Measurements from ENCODE around the gene UGT2B10.

The UGT2B10 gene

DNA sequence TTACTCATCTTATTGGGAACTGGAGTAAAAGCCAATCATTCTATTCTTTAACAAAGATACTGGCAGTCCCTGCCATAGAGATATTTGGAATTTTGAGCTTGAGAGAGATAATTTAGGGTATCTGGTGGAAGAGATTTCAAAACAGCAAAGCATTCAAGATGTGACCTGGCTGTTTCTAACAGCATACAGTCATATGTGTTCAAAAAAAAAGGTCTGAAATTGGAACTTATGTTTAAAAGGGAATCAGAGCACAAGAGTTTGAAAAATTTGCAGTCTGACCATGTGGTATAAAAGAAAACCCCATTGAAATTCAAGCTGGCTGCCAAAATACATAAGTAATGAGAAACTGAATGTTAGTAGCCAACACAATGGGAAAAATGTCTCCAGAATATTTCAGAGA lies 42.2 kb downstream of the UGT2B10 start:
- no peaks in the 10 kb centered on the region for H3K4me1 Mint-ChIP-seq (ENCODE audit: low read depth)
- no peaks in the 10 kb centered on the region for H3K9me3 Mint-ChIP-seq
- no peaks in the 10 kb centered on the region for H3K27me3 Mint-ChIP-seq (ENCODE audit: low read depth)
- H3K27ac Mint-ChIP-seq, result no peak overlapping the region
- H3K36me3 Mint-ChIP-seq (ENCODE audit: low read depth), result no peaks in the 10 kb centered on the region
- H3K4me3 Mint-ChIP-seq, result no peak overlapping the region

- H3K27ac Mint-ChIP-seq, result no peak overlapping the region
- no peaks in the 10 kb centered on the region for H3K36me3 Mint-ChIP-seq (ENCODE audit: low read depth)
- no peaks in the 10 kb centered on the region for H3K4me1 Mint-ChIP-seq (ENCODE audit: low read depth)
- no peak overlapping the region for H3K4me3 Mint-ChIP-seq
- H3K27me3 Mint-ChIP-seq (ENCODE audit: low read depth), result no peaks in the 10 kb centered on the region
- no peaks in the 10 kb centered on the region for H3K9me3 Mint-ChIP-seq
Measured at GRCh38 chr4:68859655-68860054, 43.9 kb downstream of the UGT2B10 start.

- Mint-ChIP-seq H3K27me3 (ENCODE audit: low read depth) (no peaks in the 10 kb centered on the region), H3K4me3 (no peak overlapping the region), H3K36me3 (ENCODE audit: low read depth) (no peaks in the 10 kb centered on the region), H3K4me1 (ENCODE audit: low read depth) (no peaks in the 10 kb centered on the region), H3K9me3 (no peaks in the 10 kb centered on the region), H3K27ac (no peak overlapping the region)
Measured at GRCh38 chr4:68861057-68861456, 45.3 kb downstream of the UGT2B10 start.

DNA sequence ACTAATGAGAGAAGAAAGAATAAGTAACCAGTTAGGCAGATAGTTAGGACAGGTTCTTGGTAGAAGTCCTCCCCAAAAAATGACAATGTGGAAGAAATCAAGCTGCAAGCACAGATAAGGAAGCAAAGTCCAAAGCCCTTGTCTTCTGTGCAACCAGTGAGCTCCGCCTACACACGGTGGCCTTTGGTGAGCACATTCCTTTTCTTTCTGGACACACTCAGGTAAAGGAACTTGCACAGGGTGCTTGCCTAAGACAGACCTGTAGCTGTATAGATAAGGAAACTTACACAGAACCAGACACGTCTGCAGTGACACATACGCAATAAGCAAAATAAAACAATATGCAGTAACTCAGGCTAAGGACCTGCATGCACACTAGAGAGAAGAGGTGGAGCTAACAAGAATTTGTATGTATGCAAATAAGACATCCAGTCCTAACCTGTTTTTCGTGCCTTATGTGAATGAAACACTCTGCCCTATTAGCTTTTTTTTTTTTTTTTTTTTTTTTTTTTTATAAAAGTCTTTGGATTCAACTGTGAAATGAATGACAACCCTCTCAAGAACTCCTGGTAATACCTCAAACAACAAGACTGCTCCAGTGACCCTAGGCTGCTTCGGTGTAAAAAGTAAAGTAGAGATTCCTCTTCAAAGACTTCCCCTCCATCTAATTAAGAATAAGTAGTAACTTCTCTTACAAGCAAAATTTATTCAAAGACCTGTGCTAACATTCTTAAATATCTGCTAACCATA lies 48.8 kb downstream of the UGT2B10 start:
- no peaks in the 10 kb centered on the region for H3K36me3 Mint-ChIP-seq (ENCODE audit: low read depth)
- H3K27ac Mint-ChIP-seq, result no peak overlapping the region
- no peaks in the 10 kb centered on the region for H3K9me3 Mint-ChIP-seq
- no peaks in the 10 kb centered on the region for H3K27me3 Mint-ChIP-seq (ENCODE audit: low read depth)
- H3K4me3 Mint-ChIP-seq, result no peak overlapping the region
- no peaks in the 10 kb centered on the region for H3K4me1 Mint-ChIP-seq (ENCODE audit: low read depth)

- Mint-ChIP-seq H3K4me1 (ENCODE audit: low read depth) (no peaks in the 10 kb centered on the region), H3K4me3 (no peak overlapping the region), H3K36me3 (ENCODE audit: low read depth) (no peaks in the 10 kb centered on the region), H3K9me3 (no peaks in the 10 kb centered on the region), H3K27ac (no peak overlapping the region), H3K27me3 (ENCODE audit: low read depth) (no peaks in the 10 kb centered on the region)
Measured at GRCh38 chr4:68865188-68865638, 49.4 kb downstream of the UGT2B10 start.

GRCh38 chr4:68865760-68866159 lies 50.0 kb downstream of the UGT2B10 start:
- Mint-ChIP-seq H3K27me3 (ENCODE audit: low read depth) (no peaks in the 10 kb centered on the region), H3K4me3 (no peak overlapping the region), H3K27ac (no peak overlapping the region), H3K36me3 (ENCODE audit: low read depth) (no peaks in the 10 kb centered on the region), H3K4me1 (ENCODE audit: low read depth) (no peaks in the 10 kb centered on the region), H3K9me3 (no peaks in the 10 kb centered on the region)

DNA sequence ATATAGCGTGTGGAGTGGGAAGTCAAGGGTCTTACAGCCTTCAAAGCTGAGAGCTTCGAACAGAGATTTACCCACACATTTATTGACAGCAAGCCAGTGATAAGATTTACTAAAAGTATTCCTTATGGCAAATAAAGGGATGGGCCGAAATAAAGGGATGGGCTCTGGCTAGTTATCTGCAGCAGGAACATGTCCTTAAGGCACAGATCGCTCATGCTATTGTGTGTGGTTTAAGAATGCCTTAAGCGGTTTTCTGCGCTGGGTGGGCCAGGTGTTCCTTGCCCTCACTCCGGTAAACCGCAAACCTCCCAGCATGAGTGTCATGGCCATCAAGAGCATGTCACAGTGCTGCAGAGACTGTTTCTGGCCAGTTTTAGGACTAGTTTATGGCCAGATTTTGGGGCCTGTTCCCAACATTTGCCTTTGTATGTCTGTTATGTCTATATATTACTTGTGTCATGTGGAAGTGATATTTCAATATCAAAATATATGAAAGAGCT lies 53.5 kb downstream of the UGT2B10 start:
- H3K4me3 Mint-ChIP-seq, result no peak overlapping the region
- no peaks in the 10 kb centered on the region for H3K9me3 Mint-ChIP-seq
- no peaks in the 10 kb centered on the region for H3K4me1 Mint-ChIP-seq (ENCODE audit: low read depth)
- H3K27me3 Mint-ChIP-seq (ENCODE audit: low read depth), result no peaks in the 10 kb centered on the region
- H3K27ac Mint-ChIP-seq, result no peak overlapping the region
- no peaks in the 10 kb centered on the region for H3K36me3 Mint-ChIP-seq (ENCODE audit: low read depth)

DNA sequence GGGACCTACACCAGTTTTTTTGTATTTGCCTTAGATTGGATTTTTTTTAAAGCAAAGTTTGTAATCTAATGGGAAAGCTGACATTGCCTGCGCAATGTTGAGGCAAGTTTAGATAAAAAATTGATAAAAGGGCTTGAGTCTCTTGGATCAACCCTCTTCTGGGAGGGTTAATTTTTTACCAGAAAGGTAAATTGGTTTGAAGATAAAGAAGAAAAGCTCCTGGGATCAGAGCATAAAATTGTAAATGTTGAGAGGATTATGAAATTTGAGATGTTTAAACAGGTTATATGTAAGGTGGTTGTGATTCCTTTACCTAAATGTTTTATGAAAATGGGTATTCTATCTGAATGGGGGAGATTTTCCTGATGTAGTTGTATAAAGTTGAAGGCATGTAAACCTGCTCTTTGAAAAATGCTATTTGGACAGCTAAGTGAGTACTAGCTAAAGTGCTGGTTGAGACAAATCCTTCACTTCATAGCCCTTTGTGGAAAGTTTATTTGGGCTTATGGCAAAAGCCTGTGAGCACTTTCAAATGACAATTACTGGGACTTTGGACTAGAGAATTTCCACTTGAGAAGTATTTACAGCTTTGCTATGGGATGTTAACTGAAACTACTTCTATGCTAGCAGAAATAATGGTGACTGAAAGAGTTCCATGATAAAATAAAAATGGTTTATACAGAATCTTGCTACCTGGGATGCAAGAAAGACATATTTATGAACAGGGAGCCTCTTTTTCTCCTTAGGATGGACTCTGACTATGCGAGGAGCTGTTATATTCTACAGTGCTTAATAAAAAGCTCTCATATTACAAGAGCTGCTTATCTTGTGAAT lies 56.2 kb downstream of the UGT2B10 start:
- no peak overlapping the region for H3K4me3 Mint-ChIP-seq
- no peaks in the 10 kb centered on the region for H3K4me1 Mint-ChIP-seq (ENCODE audit: low read depth)
- no peaks in the 10 kb centered on the region for H3K27me3 Mint-ChIP-seq (ENCODE audit: low read depth)
- H3K9me3 Mint-ChIP-seq, result no peaks in the 10 kb centered on the region
- no peaks in the 10 kb centered on the region for H3K36me3 Mint-ChIP-seq (ENCODE audit: low read depth)
- no peak overlapping the region for H3K27ac Mint-ChIP-seq

GRCh38 chr4:68872643-68873502 lies 57.1 kb downstream of the UGT2B10 start:
- H3K27me3 Mint-ChIP-seq (ENCODE audit: low read depth), result no peaks in the 10 kb centered on the region
- H3K4me3 Mint-ChIP-seq, result no peak overlapping the region
- no peaks in the 10 kb centered on the region for H3K36me3 Mint-ChIP-seq (ENCODE audit: low read depth)
- H3K4me1 Mint-ChIP-seq (ENCODE audit: low read depth), result no peaks in the 10 kb centered on the region
- H3K27ac Mint-ChIP-seq, result no peak overlapping the region
- no peaks in the 10 kb centered on the region for H3K9me3 Mint-ChIP-seq

DNA sequence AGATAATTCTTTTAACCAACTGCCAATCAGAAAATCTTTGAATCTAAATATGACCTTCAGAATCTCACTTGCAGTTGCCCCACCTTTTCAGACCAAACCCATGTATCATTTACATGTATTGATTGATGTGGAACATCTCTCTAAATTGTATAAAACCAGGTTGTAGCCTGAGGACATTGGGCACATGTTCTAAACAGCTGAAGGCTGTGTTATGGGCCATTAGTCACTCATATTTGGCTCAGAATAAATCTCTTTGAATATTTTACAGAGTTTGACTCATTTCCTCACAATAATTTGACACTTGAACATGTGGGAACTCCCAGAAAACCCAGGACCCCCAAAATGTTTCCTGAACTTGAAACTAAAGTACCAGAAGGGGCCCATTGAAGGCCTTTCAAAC lies 58.7 kb downstream of the UGT2B10 start:
- no peaks in the 10 kb centered on the region for H3K4me1 Mint-ChIP-seq (ENCODE audit: low read depth)
- H3K27ac Mint-ChIP-seq, result no peak overlapping the region
- no peaks in the 10 kb centered on the region for H3K9me3 Mint-ChIP-seq
- H3K4me3 Mint-ChIP-seq, result no peak overlapping the region
- no peaks in the 10 kb centered on the region for H3K36me3 Mint-ChIP-seq (ENCODE audit: low read depth)
- H3K27me3 Mint-ChIP-seq (ENCODE audit: low read depth), result no peaks in the 10 kb centered on the region

DNA sequence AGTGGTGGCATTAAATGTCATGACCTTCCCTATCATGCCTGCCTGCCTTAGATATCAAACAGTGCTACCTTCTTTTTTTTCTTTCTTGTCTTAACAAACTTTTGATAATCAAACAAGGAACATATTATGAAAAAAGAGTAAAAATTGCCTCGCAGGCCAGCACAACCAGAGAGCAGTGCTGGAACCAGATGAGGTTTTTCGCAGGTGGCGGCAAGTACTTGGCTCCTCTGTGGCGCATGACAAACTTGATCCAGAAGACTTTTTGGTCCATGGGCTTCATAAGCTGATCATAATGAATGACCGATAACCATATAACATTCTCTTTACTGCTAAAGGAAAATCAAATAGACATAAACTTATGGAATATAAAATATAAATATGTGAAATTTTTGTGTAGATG lies 61.8 kb downstream of the UGT2B10 start:
- Mint-ChIP-seq H3K27ac (no peak overlapping the region), H3K4me1 (ENCODE audit: low read depth) (no peaks in the 10 kb centered on the region), H3K36me3 (ENCODE audit: low read depth) (no peaks in the 10 kb centered on the region), H3K9me3 (no peaks in the 10 kb centered on the region), H3K4me3 (no peak overlapping the region), H3K27me3 (ENCODE audit: low read depth) (no peaks in the 10 kb centered on the region)

GRCh38 chr4:68878048-68878447 lies 62.3 kb downstream of the UGT2B10 start:
- H3K36me3 Mint-ChIP-seq (ENCODE audit: low read depth), result no peaks in the 10 kb centered on the region
- no peaks in the 10 kb centered on the region for H3K4me1 Mint-ChIP-seq (ENCODE audit: low read depth)
- H3K4me3 Mint-ChIP-seq, result no peak overlapping the region
- no peaks in the 10 kb centered on the region for H3K27me3 Mint-ChIP-seq (ENCODE audit: low read depth)
- no peaks in the 10 kb centered on the region for H3K9me3 Mint-ChIP-seq
- no peak overlapping the region for H3K27ac Mint-ChIP-seq

Data from T-helper 1 cell treated with Interleukin-12 subunit alpha and Interleukin-12 subunit beta and Interleukin-4 antibody, amounts not matched to agents 30 μg/mL and 1 μg/mL, for 36 hours (primary cell).